ENCODE results near the gene SMIM44.

DNA sequence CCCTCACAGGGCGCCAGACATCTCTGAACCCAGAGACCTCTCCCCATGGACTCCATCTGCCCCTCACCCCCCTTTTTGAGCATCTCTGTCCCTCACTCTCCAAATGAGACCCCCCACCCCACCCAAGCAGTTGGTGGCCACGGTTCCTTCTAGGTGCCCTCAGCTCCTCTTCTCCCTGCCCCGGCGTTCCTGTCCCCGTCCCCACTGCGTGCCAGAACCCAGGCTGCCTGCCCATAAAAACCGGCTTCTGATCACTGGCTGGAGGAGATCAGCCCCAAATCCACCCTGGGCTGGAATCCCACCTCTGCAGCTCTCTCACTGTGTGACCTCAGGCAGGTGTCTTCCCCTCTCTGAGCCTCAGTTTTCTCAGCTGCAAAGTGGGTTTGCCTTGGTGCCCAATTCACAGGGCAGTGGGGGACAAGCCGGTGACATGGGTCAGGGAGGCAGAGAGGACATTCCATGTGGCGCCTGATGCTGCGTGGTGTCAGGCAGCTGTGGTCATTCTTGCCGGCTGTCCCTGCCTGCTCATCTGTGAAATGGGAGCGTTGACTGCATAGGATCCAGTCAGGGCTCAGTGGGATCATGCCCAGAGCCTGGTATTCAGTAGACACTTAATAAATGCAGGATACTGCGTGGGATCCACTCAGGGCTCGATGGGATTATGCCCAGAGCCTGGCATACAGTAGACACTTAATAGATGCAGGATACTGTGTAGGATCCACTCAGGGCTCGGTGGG is 28.4 kb downstream of the SMIM44 start:
- TF ChIP-seq CTCF (IDR thresholded peaks at IDR 0.05 in 8 of 11, conservative IDR thresholded peaks at IDR 0.05 in 3 of 11) (no peak), POLR2A (IDR thresholded peaks at IDR 0.05) (no peak)
